SK-N-SH (cell line): ENCODE results near the gene KRTAP20-4. TPM values are rescaled to one million over a fixed set of nuclear protein-coding genes. Genes with fewer than 3 reads are reported as not detected.

Source experiments
- CTCF ChIA-PET: fragments of 300-600, 350-600 bp; formaldehyde crosslinking; extraction: SDS; loops from one replicate; lab custom pipeline; 2021; lab: Yijun Ruan, JAX
- POLR2A ChIA-PET: fragments of 350-600 bp; sonication (Branson Sonifier 250); formaldehyde crosslinking; extraction: SDS; loops from one replicate; lab custom pipeline; 2020; ENCODE audit warnings: antibody characterized with exemption, inconsistent platforms; lab: Yijun Ruan, JAX
- DNase-seq: peaks from one replicate; pipeline ENCODE4 v3.0.0; 2012
- H2AFZ ChIP-seq: fragments of 200-600 bp; sonication (generic); 2 replicates; pipeline ENCODE4 v1.8.1; 2016; ENCODE audit warnings: antibody characterized with exemption, mild to moderate bottlenecking, low read depth
- H3F3A ChIP-seq: fragments of 200-600 bp; sonication (generic); replicated peaks from 2 replicates; pipeline ENCODE3; 2016; ENCODE audit warnings: antibody characterized with exemption, mild to moderate bottlenecking; ENCODE audit not compliant: insufficient read depth
- H3K27ac ChIP-seq, 2 experiments: fragments of 200-500 bp in 1 of 2; fragments of 200-600 bp in 1 of 2; sonication (Bioruptor generic) in 1 of 2; sonication (generic), shearing (Covaris generic) in 1 of 2; 2 replicates each; pipeline versions ENCODE4 v1.5.1 to v1.6.1; 2014 to 2016; ENCODE audit warnings: low read depth in 2 of 2, inconsistent platforms in 1 of 2, low read length in 1 of 2, mild to moderate bottlenecking in 1 of 2, mixed read lengths in 1 of 2
- H3K27me3 ChIP-seq: fragments of 200-600 bp; sonication (generic), shearing (Covaris generic); 2 replicates; pipeline ENCODE4 v1.6.1; 2016; ENCODE audit warnings: mixed run types; ENCODE audit not compliant: insufficient read depth
- H3K36me3 ChIP-seq, 2 experiments: fragments of 200-500 bp in 1 of 2; fragments of 200-600 bp in 1 of 2; sonication (Bioruptor generic) in 1 of 2; sonication (generic) in 1 of 2; replicated peaks in 1 of 2; 2 replicates each; pipeline versions ENCODE3 to v1.5.1; 2014 to 2016; ENCODE audit warnings: low read length in 1 of 2, mild to moderate bottlenecking in 1 of 2; ENCODE audit not compliant: insufficient read depth in 2 of 2, control insufficient read depth in 1 of 2
- H3K4me1 ChIP-seq, 2 experiments: fragments of 200-500 bp in 1 of 2; fragments of 200-600 bp in 1 of 2; sonication (Bioruptor generic) in 1 of 2; sonication (generic), shearing (Covaris generic) in 1 of 2; 2 replicates each; pipeline versions ENCODE4 v1.5.1 to v1.6.1; 2014 to 2016; ENCODE audit warnings: low read depth in 1 of 2, low read length in 1 of 2, mixed run types in 1 of 2; ENCODE audit not compliant: insufficient read depth in 2 of 2, control insufficient read depth in 1 of 2
- H3K4me2 ChIP-seq: fragments of 200-600 bp; sonication (generic), shearing (Covaris generic); 2 replicates; pipeline ENCODE4 v1.6.1; 2017; ENCODE audit warnings: mixed run types
- H3K4me3 ChIP-seq, 2 experiments: fragments of 200-500 bp in 1 of 2; fragments of 200-600 bp in 1 of 2; sonication (Bioruptor generic) in 1 of 2; sonication (generic), shearing (Covaris generic) in 1 of 2; 2 replicates each; pipeline versions ENCODE4 v1.5.1 to v1.8.1; 2014 to 2016; ENCODE audit warnings: low read depth in 2 of 2, inconsistent platforms in 1 of 2, low read length in 1 of 2, mild to moderate bottlenecking in 1 of 2, mixed read lengths in 1 of 2, moderate library complexity in 1 of 2
- H3K79me2 ChIP-seq: fragments of 200-600 bp; sonication (generic); 2 replicates; pipeline ENCODE4 v1.8.1; 2017; ENCODE audit warnings: mild to moderate bottlenecking; ENCODE audit not compliant: insufficient read depth
- H3K9ac ChIP-seq: fragments of 200-600 bp; sonication (generic); 2 replicates; pipeline ENCODE4 v1.6.1; 2017; ENCODE audit warnings: mixed run types
- H3K9me2 ChIP-seq: fragments of 200-600 bp; sonication (generic); 2 replicates; pipeline ENCODE4 v1.6.1; 2017; ENCODE audit warnings: mixed run types
- H3K9me3 ChIP-seq: fragments of 200-600 bp; sonication (generic); 2 replicates; pipeline ENCODE4 v1.6.1; 2017; ENCODE audit warnings: mixed run types, mild to moderate bottlenecking, moderate library complexity
- H4K20me1 ChIP-seq: fragments of 200-600 bp; sonication (generic); 2 replicates; pipeline ENCODE4 v1.6.1; 2017; ENCODE audit warnings: mild to moderate bottlenecking, mixed run types; ENCODE audit not compliant: insufficient read depth
- CHD2 ChIP-seq: fragments of 150-350 bp; IDR thresholded peaks from 2 replicates; pipeline ENCODE4 v1.6.1; 2018; ENCODE audit warnings: low read length; ENCODE audit not compliant: partially characterized antibody
- FOXJ3 ChIP-seq: sonication (generic); formaldehyde crosslinking; IDR thresholded peaks from 2 replicates; pipeline ENCODE4 v1.5.1; 2020; ENCODE audit warnings: mild to moderate bottlenecking, missing genetic modification reagents
- FOXM1 ChIP-seq: IDR thresholded peaks from 2 replicates; pipeline ENCODE4 v1.4.0; 2012; ENCODE audit warnings: low read depth, mild to moderate bottlenecking
- GATA2 ChIP-seq: sonication (generic); formaldehyde crosslinking; IDR thresholded peaks from 2 replicates; pipeline ENCODE4 v1.5.0; 2020; ENCODE audit warnings: mild to moderate bottlenecking, missing genetic modification reagents
- JUND ChIP-seq: IDR thresholded peaks from 2 replicates; pipeline ENCODE4 v1.4.0; 2012
- MEF2A ChIP-seq: IDR thresholded peaks from 2 replicates; pipeline ENCODE4 v1.4.0; 2012; ENCODE audit warnings: low read depth, borderline replicate concordance
- NRF1 ChIP-seq: IDR thresholded peaks from 2 replicates; pipeline ENCODE4 v1.6.1; 2012; ENCODE audit warnings: low read depth, mild to moderate bottlenecking, low read length
- POLR2AphosphoS5 ChIP-seq: IDR thresholded peaks from 2 replicates; pipeline ENCODE4 v1.6.1; 2012; ENCODE audit warnings: low read depth, low read length
- RAD21 ChIP-seq: IDR thresholded peaks from 2 replicates; pipeline ENCODE4 v1.6.1; 2012; ENCODE audit warnings: mild to moderate bottlenecking, low read length
- RCOR1 ChIP-seq: fragments of 150-350 bp; IDR thresholded peaks from 2 replicates; pipeline ENCODE4 v1.6.1; 2017; ENCODE audit warnings: antibody characterized with exemption, low read length
- RXRA ChIP-seq: IDR thresholded peaks from 2 replicates; pipeline ENCODE4 v1.4.0; 2012; ENCODE audit warnings: low read depth, mild to moderate bottlenecking, borderline replicate concordance
- SMC3 ChIP-seq: IDR thresholded peaks from 2 replicates; pipeline ENCODE4 v1.6.1; 2012; ENCODE audit warnings: low read depth, low read length, improper control_type of control experiment
- YY1 ChIP-seq: IDR thresholded peaks from 2 replicates; pipeline ENCODE4 v1.4.0; 2012; ENCODE audit warnings: low read depth, mild to moderate bottlenecking
- WGBS: methylation state at CpG from one replicate; pipeline ENCODE4 v1.1.6; 2017; ENCODE audit warnings: low lambda C conversion rate; 5-methylcytosine and 5-hydroxymethylcytosine counted together
- polyA plus RNA-seq, 3 experiments: library from polyadenylated mRNA; depleted of rRNA; stranded (reverse); fragments of >200 nt; gene quantifications; 2 replicates each; pipeline ENCODE4 v1.2.3, GENCODE V29; 2012
- TF ChIP-seq, protein P1 (sequence below): fragments of 150-350 bp; IDR thresholded peaks from 2 replicates; pipeline ENCODE4 v1.6.1; 2016; ENCODE audit warnings: mild to moderate bottlenecking, low read depth, low read length
- TF ChIP-seq, protein P2 (sequence below): IDR thresholded peaks from 2 replicates; pipeline ENCODE4; 2012
- TF ChIP-seq, protein P3 (sequence below): IDR thresholded peaks from 2 replicates; pipeline ENCODE4 v1.6.1; 2012; ENCODE audit warnings: mild to moderate bottlenecking, low read depth, low read length, moderate library complexity
- TF ChIP-seq, protein P4 (sequence below): fragments of 150-350 bp; IDR thresholded peaks from 2 replicates; pipeline ENCODE4 v1.6.1; 2017; ENCODE audit warnings: antibody characterized with exemption, low read length, low read depth, borderline replicate concordance

Gene KRTAP20-4
- polyA plus RNA-seq, 1 of the 3 experiments (the other 2 are of a cell fraction): not detected

DNA sequence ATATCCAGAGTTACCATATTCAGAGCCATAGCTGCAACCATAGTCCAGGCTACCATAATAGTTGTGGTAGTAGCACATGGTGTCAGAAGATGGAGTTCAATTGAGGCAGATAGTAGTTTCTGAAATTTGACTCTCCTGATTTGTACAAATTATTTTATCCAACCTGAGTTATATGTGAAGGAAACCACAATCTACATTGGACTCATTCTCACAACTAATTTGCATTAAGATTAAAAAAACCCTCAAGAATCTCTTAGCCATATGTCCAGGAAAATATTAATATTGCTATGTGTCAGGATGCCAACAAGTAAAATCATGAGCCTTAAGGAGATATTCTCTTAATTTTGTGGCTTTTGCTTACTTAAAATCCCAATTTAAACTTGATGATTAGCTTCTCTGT lies 30.1 kb upstream of the KRTAP20-4 start, which contains the start of gene KRTAP22-2:
Gene KRTAP22-2 (minus strand): TSS at position 101 of the 400 bp plus-strand sequence.
- CTCF ChIA-PET: no interaction called here
- Histone ChIP-seq H3K9me3 (no peaks in the 10 kb centered on the region), H4K20me1 (no peaks in the 10 kb centered on the region), H3K9me2 (no peaks in the 10 kb centered on the region), H3K27ac (no peak within 1 kb of the TSS), H3K4me3 (no peak within 1 kb of the TSS), H3K36me3 (no peaks in the 10 kb centered on the region), H2AFZ (no peak within 1 kb of the TSS), H3K4me1 (no peaks in the 10 kb centered on the region), H3K79me2 (no peaks in the 10 kb centered on the region), H3F3A (no peaks in the 10 kb centered on the region), H3K9ac (no peak within 1 kb of the TSS), H3K27me3 (no peaks in the 10 kb centered on the region), H3K4me2 (no peak within 1 kb of the TSS)
- POLR2A ChIA-PET: no interaction called here
- TF ChIP-seq JUND (no peak), FOXJ3 (CRISPR knock-in tag) (no peak), POLR2AphosphoS5 (no peak), RXRA (no peak), RCOR1 (no peak)
- TF ChIP-seq, protein P1, sequence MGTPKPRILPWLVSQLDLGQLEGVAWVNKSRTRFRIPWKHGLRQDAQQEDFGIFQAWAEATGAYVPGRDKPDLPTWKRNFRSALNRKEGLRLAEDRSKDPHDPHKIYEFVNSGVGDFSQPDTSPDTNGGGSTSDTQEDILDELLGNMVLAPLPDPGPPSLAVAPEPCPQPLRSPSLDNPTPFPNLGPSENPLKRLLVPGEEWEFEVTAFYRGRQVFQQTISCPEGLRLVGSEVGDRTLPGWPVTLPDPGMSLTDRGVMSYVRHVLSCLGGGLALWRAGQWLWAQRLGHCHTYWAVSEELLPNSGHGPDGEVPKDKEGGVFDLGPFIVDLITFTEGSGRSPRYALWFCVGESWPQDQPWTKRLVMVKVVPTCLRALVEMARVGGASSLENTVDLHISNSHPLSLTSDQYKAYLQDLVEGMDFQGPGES: no peak
- no peak for DNase-seq

DNA sequence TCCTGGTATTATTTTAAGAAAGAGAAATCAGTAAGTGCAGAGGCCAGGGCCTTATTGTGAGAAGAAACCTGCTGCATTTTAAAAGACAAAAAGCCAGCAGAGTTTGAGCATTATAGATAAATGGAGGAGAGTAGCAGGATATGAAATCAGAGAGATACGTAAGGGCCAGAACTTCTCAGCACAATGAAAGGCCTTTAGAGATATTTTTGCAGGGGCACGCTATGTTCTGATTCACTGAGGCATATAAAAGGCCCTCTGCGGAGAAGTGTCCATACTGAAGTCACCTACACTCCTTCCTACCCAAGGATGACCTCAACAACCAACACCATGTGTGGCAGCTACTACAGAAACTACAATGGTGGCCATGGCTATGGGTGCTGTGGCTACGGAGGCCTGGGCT lies 28.3 kb upstream of the KRTAP20-4 start, which contains the start of gene KRTAP6-3:
Gene KRTAP6-3 (plus strand): TSS at position 301 of the 400 bp plus-strand sequence. CDS start 6 bp downstream, at position 307.
- ChIA-PET CTCF (no interaction called here), POLR2A (no interaction called here)
- no peak within 1 kb of the TSS for H3K9ac ChIP-seq
- no peak for DNase-seq
- H3K79me2 ChIP-seq: no peaks in the 10 kb centered on the region
- no peak within 1 kb of the TSS for H3K4me3 ChIP-seq
- H3K36me3 ChIP-seq: no peaks in the 10 kb centered on the region
- 2% methylated on average over 3 of the region's 4 CpGs for WGBS
- no peaks in the 10 kb centered on the region for H4K20me1 ChIP-seq
- no peak within 1 kb of the TSS for H2AFZ ChIP-seq
- TF ChIP-seq YY1 (no peak), RAD21 (no peak), NRF1 (no peak), CHD2 (no peak)
- TF ChIP-seq, protein P2, sequence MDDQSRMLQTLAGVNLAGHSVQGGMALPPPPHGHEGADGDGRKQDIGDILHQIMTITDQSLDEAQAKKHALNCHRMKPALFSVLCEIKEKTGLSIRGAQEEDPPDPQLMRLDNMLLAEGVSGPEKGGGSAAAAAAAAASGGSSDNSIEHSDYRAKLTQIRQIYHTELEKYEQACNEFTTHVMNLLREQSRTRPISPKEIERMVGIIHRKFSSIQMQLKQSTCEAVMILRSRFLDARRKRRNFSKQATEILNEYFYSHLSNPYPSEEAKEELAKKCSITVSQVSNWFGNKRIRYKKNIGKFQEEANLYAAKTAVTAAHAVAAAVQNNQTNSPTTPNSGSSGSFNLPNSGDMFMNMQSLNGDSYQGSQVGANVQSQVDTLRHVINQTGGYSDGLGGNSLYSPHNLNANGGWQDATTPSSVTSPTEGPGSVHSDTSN: no peak
- no peak within 1 kb of the TSS for H3K4me2 ChIP-seq
- no peak within 1 kb of the TSS for H3K27ac ChIP-seq
- H3F3A ChIP-seq: no peaks in the 10 kb centered on the region
- H3K9me2 ChIP-seq: no peaks in the 10 kb centered on the region
- H3K4me1 ChIP-seq: no peaks in the 10 kb centered on the region
- H3K9me3 ChIP-seq: no peaks in the 10 kb centered on the region
- no peaks in the 10 kb centered on the region for H3K27me3 ChIP-seq

DNA sequence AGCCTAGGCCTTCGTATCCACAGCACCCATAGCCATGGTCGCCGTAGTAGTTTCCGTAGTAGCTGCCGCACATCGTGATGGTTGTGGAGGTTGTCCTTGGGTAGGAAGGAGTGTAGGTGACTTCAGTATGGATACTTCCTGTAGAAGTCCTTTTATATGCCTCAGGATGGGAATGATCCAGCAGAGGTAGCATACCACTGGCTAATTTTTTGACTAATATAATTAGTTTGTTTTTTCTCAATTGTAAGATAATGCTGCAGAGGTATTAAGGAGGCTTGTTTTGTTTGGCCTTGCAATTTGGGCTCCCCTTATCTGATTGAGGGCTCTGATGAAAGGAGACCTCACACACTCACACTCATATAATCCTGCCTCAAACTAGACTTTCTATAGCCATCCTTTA lies 21.6 kb upstream of the KRTAP20-4 start, which contains the start of gene KRTAP6-2:
Gene KRTAP6-2 (minus strand): TSS at position 101 of the 400 bp plus-strand sequence. CDS start 28 bp downstream, at position 73.
- no peak within 1 kb of the TSS for H3K27ac ChIP-seq
- no peaks in the 10 kb centered on the region for H3K4me1 ChIP-seq
- H4K20me1 ChIP-seq: no peaks in the 10 kb centered on the region
- no peak for DNase-seq
- H3K4me2 ChIP-seq: no peak within 1 kb of the TSS
- H3K4me3 ChIP-seq: no peak within 1 kb of the TSS
- H3F3A ChIP-seq: no peaks in the 10 kb centered on the region
- WGBS: no CpG with 5 or more reads among the region's 6 CpGs
- H2AFZ ChIP-seq: no peak within 1 kb of the TSS
- H3K27me3 ChIP-seq: no peaks in the 10 kb centered on the region
- no peaks in the 10 kb centered on the region for H3K36me3 ChIP-seq
- H3K9me3 ChIP-seq: no peaks in the 10 kb centered on the region
- ChIA-PET CTCF (no interaction called here), POLR2A (no interaction called here)
- no peak within 1 kb of the TSS for H3K9ac ChIP-seq
- H3K79me2 ChIP-seq: no peaks in the 10 kb centered on the region
- no peaks in the 10 kb centered on the region for H3K9me2 ChIP-seq
- no peak for TF ChIP-seq RXRA
- no peak for TF ChIP-seq FOXM1
- TF ChIP-seq SMC3: no peak
- no peak for TF ChIP-seq GATA2 (CRISPR knock-in tag)
- TF ChIP-seq, protein P3, sequence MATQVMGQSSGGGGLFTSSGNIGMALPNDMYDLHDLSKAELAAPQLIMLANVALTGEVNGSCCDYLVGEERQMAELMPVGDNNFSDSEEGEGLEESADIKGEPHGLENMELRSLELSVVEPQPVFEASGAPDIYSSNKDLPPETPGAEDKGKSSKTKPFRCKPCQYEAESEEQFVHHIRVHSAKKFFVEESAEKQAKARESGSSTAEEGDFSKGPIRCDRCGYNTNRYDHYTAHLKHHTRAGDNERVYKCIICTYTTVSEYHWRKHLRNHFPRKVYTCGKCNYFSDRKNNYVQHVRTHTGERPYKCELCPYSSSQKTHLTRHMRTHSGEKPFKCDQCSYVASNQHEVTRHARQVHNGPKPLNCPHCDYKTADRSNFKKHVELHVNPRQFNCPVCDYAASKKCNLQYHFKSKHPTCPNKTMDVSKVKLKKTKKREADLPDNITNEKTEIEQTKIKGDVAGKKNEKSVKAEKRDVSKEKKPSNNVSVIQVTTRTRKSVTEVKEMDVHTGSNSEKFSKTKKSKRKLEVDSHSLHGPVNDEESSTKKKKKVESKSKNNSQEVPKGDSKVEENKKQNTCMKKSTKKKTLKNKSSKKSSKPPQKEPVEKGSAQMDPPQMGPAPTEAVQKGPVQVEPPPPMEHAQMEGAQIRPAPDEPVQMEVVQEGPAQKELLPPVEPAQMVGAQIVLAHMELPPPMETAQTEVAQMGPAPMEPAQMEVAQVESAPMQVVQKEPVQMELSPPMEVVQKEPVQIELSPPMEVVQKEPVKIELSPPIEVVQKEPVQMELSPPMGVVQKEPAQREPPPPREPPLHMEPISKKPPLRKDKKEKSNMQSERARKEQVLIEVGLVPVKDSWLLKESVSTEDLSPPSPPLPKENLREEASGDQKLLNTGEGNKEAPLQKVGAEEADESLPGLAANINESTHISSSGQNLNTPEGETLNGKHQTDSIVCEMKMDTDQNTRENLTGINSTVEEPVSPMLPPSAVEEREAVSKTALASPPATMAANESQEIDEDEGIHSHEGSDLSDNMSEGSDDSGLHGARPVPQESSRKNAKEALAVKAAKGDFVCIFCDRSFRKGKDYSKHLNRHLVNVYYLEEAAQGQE: no peak
- no peak for TF ChIP-seq MEF2A
- TF ChIP-seq, protein P4, sequence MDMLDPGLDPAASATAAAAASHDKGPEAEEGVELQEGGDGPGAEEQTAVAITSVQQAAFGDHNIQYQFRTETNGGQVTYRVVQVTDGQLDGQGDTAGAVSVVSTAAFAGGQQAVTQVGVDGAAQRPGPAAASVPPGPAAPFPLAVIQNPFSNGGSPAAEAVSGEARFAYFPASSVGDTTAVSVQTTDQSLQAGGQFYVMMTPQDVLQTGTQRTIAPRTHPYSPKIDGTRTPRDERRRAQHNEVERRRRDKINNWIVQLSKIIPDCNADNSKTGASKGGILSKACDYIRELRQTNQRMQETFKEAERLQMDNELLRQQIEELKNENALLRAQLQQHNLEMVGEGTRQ: no peak
- TF ChIP-seq POLR2AphosphoS5: no peak
